Measurements from ENCODE around the gene PNPLA2. TPM values are rescaled to one million over a fixed set of nuclear protein-coding genes. Genes with fewer than 3 reads are reported as not detected.
A peak's percentile ranks its signal among the peaks of the same experiment; 100 is the strongest.

PNPLA2 gene
- total RNA-seq, 1 experiment from 2014 or later: 66.5 TPM

GRCh38 chr11:820655-821511, 2.2 kb downstream of the PNPLA2 start:
- ATAC-seq: no peak
- no peak overlapping the region for H3K27ac Mint-ChIP-seq
- no peak for DNase-seq (ENCODE audit: low spot score)
- POLR2A ChIA-PET: interaction anchor here (1.4 to 3.4 kb wide), 3 partner anchors 9 to 16 kb away, joined by 6 to 38 read pairs (median 18); partner anchors contain the start of genes CRACR2B and RPLP2
- no peaks in the 10 kb centered on the region for H3K36me3 Mint-ChIP-seq
- CTCF ChIA-PET: interaction anchor here (0.6 to 2.7 kb wide), 6 partner anchors 12 to 101 kb away, joined by 3 to 6 read pairs (median 4); no protein-coding TSS in a partner anchor
- no peaks in the 10 kb centered on the region; the same call in 1 of the 2 replicates for H3K27me3 Mint-ChIP-seq (ENCODE audit: low read depth)
- H3K4me3 Mint-ChIP-seq: peak overlapping the region; percentile 72
- peaks cover 9% of the 10 kb centered on the region for H3K4me1 Mint-ChIP-seq
- TF ChIP-seq RELA (CRISPR knock-in tag; IDR thresholded peaks at IDR 0.05; ENCODE audit: borderline replicate concordance): no peak
- no peak for TF ChIP-seq MYBL2 (CRISPR knock-in tag; IDR thresholded peaks at IDR 0.05)
- no peak for TF ChIP-seq ETV6 (CRISPR knock-in tag; IDR thresholded peaks at IDR 0.05)
- no peak for TF ChIP-seq ZNF263 (CRISPR knock-in tag; IDR thresholded peaks at IDR 0.05; ENCODE audit: low read depth)
- no peak for TF ChIP-seq ZMAT4 (CRISPR knock-in tag; IDR thresholded peaks at IDR 0.05)
- TF ChIP-seq E2F1 (CRISPR knock-in tag; IDR thresholded peaks at IDR 0.05): no peak
- TF ChIP-seq, protein P1, sequence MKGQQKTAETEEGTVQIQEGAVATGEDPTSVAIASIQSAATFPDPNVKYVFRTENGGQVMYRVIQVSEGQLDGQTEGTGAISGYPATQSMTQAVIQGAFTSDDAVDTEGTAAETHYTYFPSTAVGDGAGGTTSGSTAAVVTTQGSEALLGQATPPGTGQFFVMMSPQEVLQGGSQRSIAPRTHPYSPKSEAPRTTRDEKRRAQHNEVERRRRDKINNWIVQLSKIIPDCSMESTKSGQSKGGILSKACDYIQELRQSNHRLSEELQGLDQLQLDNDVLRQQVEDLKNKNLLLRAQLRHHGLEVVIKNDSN (CRISPR knock-in tag; IDR thresholded peaks at IDR 0.05): no peak
- TF ChIP-seq ZNF416 (CRISPR knock-in tag; IDR thresholded peaks at IDR 0.05): no peak
- no peak for TF ChIP-seq FOXP1 (CRISPR knock-in tag; IDR thresholded peaks at IDR 0.05; ENCODE audit: borderline replicate concordance)
- no peak for TF ChIP-seq HMGXB4 (CRISPR knock-in tag; IDR thresholded peaks at IDR 0.05)
- TF ChIP-seq ZBTB43 (CRISPR knock-in tag; IDR thresholded peaks at IDR 0.05): no peak
- TF ChIP-seq ELF4 (CRISPR knock-in tag; IDR thresholded peaks at IDR 0.05; ENCODE audit: low read depth): no peak
- no peak for TF ChIP-seq HMGA2 (CRISPR knock-in tag; IDR thresholded peaks at IDR 0.05)
- TF ChIP-seq, protein P2, sequence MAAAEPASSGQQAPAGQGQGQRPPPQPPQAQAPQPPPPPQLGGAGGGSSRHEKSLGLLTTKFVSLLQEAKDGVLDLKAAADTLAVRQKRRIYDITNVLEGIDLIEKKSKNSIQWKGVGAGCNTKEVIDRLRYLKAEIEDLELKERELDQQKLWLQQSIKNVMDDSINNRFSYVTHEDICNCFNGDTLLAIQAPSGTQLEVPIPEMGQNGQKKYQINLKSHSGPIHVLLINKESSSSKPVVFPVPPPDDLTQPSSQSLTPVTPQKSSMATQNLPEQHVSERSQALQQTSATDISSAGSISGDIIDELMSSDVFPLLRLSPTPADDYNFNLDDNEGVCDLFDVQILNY (CRISPR knock-in tag; IDR thresholded peaks at IDR 0.05): no peak
- TF ChIP-seq NFE2L1 (CRISPR knock-in tag; IDR thresholded peaks at IDR 0.05): no peak
- no peak for TF ChIP-seq TCF7 (CRISPR knock-in tag; IDR thresholded peaks at IDR 0.05; ENCODE audit: low read depth)
- TF ChIP-seq ZNF281 (CRISPR knock-in tag; IDR thresholded peaks at IDR 0.05): no peak
- H3K9me3 Mint-ChIP-seq: no peaks in the 10 kb centered on the region
